GM23248 (cell line): ENCODE measurements around the gene CRY1.

Experiments
- EZH2 ChIP-seq: fragments of 200-600 bp; sonication (generic); IDR thresholded peaks from 2 replicates; pipeline ENCODE4 v1.6.1; 2018; ENCODE audit warnings: antibody characterized with exemption, mild to moderate bottlenecking; ENCODE audit not compliant: insufficient read depth, poor library complexity, severe bottlenecking
- EZH2phosphoT487 ChIP-seq: fragments of 200-600 bp; sonication (generic); IDR thresholded peaks from 2 replicates; pipeline ENCODE4 v1.6.1; 2018; ENCODE audit warnings: antibody characterized with exemption, moderate library complexity, mild to moderate bottlenecking, low read depth; ENCODE audit not compliant: insufficient read depth

GRCh38 chr12:106945261-106945851 lies 148.0 kb downstream of the CRY1 start:
- TF ChIP-seq EZH2phosphoT487 (no peak), EZH2 (no peak)
